SIG-M5 (cell line): Measurements from ENCODE around the gene PGAP1.

Experiments
- DNase-seq: peaks from one replicate; lab custom pipeline; 2025; lab: John Stamatoyannopoulos, UW

PGAP1 gene

DNA sequence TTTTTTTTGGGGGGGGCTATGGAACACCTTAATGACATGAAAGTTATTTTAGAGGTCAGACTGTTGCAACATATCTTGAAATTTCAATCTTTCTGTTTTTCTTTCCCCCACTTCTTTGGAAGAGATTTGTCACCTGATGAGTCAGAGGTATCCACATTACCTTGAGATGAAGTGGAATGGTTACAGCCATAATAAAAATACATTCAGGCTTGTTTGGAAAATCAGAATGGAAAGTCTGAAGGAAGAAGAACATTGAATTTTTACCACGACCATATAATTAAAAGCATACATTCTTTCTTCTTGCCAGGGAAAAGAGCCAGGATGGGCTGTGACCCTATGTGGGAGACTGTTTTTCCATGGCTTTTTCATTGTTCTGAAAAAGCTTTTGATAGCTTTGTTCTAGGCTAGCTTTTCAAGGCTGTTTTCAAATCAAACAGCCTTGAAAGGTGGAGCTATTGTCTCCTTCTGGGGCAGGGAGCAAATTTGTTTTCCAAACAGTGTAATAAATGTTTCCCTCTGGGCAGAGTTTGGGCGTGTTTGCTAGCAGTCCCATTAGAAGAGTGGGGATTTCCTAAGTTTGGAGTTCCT, 124.7 kb downstream of the PGAP1 start:
- no peak for DNase-seq

DNA sequence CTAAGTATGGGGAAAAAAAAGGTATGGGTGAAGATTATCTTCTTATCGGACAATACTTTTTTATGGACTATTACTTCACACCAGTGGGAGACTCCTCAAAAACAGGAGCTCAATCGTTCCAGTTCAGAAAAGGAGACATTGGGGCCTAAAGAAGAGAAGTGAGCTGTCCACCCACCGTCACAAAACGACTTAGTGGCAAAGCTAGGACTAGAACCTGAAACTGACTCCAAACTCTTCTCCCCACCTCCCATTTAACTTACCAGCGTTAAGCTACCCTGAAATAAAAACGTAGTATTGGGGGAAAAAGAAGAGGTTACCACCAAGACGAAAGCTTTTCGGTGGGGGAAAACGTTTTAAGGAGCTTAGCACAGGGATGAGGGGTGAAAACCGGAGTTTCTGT, 127.5 kb downstream of the PGAP1 start:
- DNase-seq = no peak

DNA sequence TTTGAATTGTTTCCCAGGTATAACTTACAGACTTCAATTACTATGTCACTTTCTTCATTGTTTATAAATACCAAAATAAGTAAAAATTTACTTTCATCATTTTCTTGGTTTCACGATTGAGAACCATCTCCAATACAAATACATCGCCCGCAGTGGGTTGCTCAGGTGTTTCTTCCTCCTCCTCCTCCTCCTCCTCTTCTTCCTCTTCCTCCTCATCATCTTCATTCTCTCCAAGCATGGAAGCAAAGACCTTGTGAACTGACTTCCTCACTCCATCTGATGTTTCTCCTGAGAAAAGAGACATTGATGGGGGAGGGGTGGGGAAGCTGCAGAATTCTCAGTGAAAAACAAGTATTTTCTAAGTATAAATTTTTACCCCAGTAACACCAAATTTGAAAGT, 133.6 kb downstream of the PGAP1 start:
- DNase-seq = no peak

DNA sequence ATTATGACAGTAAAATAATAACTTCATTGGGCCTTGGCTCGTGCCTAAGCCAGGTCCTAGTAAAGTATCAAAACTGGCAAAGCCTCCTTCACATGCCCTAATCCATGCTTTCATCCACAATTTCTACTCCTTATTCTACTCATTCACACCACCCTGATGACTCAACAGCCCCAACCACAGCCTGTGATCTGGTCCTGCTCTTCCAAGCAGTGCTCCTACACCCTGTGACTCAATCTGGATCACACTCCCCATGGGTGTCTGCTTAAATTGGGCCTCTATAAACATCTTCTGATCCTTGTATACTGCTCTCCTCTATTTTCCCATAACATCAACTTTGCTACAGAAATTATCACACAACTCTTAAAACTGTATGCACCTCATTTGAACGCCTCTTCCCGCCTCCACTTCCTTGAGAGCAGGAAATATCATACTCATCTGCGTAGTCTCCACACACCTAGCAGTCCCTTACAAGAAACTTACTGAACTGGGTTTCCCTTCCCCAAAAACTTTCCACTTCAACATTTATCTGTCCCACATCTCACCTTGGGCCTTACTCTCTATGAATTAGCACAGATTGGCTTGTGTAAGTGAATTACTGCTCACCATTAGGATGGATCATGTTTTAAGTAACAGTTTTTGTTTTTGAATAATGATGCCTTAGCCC, 142.9 kb downstream of the PGAP1 start:
- DNase-seq = no peak
